ENCODE measurements around the gene GTSE1. TPM values are rescaled to one million over a fixed set of nuclear protein-coding genes. Genes with fewer than 3 reads are reported as not detected.

Gene GTSE1
- total RNA-seq, 1 donor from 2014 or later = 29.7 TPM

DNA sequence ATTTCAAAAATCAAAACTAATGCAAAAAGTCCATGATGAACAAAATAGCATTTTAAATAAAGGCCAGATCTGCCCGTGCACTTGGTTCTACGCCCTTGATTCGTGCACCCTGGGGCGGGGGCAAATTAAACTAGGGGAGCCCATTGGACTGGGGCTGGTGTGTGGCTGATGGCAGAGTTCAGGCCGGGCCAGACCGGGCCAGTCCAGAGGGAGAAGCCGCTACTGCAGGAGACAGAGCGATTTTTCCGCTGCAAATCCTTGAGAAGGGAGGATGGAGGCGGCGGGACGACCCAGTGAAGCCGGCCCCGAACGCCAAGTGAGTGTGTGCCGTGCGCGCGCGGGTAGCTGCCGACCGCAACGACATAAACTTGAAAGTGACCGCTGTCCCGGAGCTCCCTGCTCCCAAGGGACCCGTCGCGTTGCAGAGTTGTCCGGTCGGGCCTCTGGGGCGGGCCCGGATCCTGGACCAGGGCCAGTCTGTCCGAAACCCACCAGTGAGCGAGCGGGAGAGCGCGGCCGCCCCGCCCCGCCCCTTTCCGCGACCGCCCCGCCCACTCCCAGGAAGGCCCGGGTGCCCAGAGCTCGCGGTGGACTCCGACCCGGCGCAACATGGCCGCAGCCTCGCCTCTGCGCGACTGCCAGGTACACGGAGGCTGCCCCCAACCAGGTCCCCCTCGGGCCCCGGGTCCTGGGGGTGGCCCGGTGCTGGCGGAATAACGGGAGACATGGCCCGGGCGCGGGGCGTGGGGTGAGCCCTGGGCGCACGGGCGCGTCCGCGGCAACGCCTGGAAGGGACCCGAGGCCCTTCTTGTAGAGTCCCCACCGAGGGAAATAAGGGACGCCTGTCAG lies 29.0 kb upstream of the GTSE1 start, which contains the start of gene TTC38:
TTC38 (plus strand) TSS at position 578 of the 849 bp plus-strand sequence; CDS start at position 610, 32 bp downstream.
- Mint-ChIP-seq H3K27ac (no peak within 1 kb of the TSS), H3K36me3 (peaks cover 7% of the 10 kb centered on the region), H3K4me3 (peak within 1 kb of the TSS; percentile 91), H3K27me3 (ENCODE audit: insufficient read depth, low read depth) (peaks cover 22% of the 10 kb centered on the region), H3K4me1 (peaks cover 17% of the 10 kb centered on the region), H3K9me3 (peaks cover 29% of the 10 kb centered on the region)
- no peaks in the 10 kb centered on the region for H3K4me1 ChIP-seq
- H3F3A ChIP-seq (ENCODE audit: low read depth) = no peaks in the 10 kb centered on the region
- H3K4me2 ChIP-seq = peak within 1 kb of the TSS; percentile 90
- H3K79me2 ChIP-seq (ENCODE audit: low read depth) = no peaks in the 10 kb centered on the region
- peak within 1 kb of the TSS; percentile 77 for H3K4me3 ChIP-seq
- TF ChIP-seq, protein P1, sequence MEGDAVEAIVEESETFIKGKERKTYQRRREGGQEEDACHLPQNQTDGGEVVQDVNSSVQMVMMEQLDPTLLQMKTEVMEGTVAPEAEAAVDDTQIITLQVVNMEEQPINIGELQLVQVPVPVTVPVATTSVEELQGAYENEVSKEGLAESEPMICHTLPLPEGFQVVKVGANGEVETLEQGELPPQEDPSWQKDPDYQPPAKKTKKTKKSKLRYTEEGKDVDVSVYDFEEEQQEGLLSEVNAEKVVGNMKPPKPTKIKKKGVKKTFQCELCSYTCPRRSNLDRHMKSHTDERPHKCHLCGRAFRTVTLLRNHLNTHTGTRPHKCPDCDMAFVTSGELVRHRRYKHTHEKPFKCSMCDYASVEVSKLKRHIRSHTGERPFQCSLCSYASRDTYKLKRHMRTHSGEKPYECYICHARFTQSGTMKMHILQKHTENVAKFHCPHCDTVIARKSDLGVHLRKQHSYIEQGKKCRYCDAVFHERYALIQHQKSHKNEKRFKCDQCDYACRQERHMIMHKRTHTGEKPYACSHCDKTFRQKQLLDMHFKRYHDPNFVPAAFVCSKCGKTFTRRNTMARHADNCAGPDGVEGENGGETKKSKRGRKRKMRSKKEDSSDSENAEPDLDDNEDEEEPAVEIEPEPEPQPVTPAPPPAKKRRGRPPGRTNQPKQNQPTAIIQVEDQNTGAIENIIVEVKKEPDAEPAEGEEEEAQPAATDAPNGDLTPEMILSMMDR (IDR thresholded peaks at IDR 0.05) = no peak
- TF ChIP-seq EZH2 (IDR thresholded peaks at IDR 0.05) = no peak
- TF ChIP-seq EZH2phosphoT487 (IDR thresholded peaks at IDR 0.05) = no peak
- no peaks in the 10 kb centered on the region for H3K9me3 ChIP-seq (ENCODE audit: low read depth)
- DNase-seq (ENCODE audit: low spot score) = peak; percentile 79
- H4K20me1 ChIP-seq (ENCODE audit: low read depth) = no peaks in the 10 kb centered on the region
- no peaks in the 10 kb centered on the region for H3K36me3 ChIP-seq
- H2AFZ ChIP-seq (replicated peaks) = peak within 1 kb of the TSS; percentile 97
- peaks cover 49% of the 10 kb centered on the region for H3K27me3 ChIP-seq
- no peak within 1 kb of the TSS for H3K9ac ChIP-seq
- H3K27ac ChIP-seq = no peak within 1 kb of the TSS

DNA sequence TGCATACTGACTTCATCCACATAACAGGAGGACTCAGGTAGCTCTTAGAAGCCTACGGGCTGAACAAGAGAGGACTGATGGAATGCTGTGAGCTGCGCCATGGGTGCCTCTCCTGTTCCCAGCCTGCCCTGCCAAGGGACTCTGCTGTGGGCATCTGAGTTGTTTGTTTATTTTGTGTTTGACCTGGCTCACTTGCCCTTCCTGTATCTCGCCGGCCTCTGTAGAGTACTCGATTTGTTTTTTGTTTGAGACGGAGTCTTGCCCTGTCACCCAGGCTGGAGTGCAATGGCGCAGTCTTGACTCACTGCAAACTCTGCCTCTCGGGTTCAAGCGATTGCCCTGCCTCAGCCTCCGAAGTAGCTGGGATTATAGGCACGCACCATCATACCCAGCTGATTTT lies 27.1 kb upstream of the GTSE1 start:
- Histone ChIP-seq H3K9me3 (ENCODE audit: low read depth) (no peaks in the 10 kb centered on the region), H3K36me3 (no peaks in the 10 kb centered on the region), H4K20me1 (ENCODE audit: low read depth) (no peaks in the 10 kb centered on the region), H2AFZ (replicated peaks) (no peak overlapping the region), H3K4me3 (no peak overlapping the region), H3K27ac (no peak overlapping the region), H3K9ac (no peak overlapping the region), H3F3A (ENCODE audit: low read depth) (no peaks in the 10 kb centered on the region), H3K79me2 (ENCODE audit: low read depth) (no peaks in the 10 kb centered on the region), H3K4me1 (no peaks in the 10 kb centered on the region), H3K27me3 (peaks cover 30% of the 10 kb centered on the region), H3K4me2 (no peak overlapping the region)
- TF ChIP-seq EZH2 (IDR thresholded peaks at IDR 0.05) (no peak), EZH2phosphoT487 (IDR thresholded peaks at IDR 0.05) (no peak)
- TF ChIP-seq, protein P1 (IDR thresholded peaks at IDR 0.05) = no peak
- Mint-ChIP-seq H3K4me1 (peaks cover 17% of the 10 kb centered on the region), H3K36me3 (peaks cover 3% of the 10 kb centered on the region), H3K4me3 (peak overlapping the region; percentile 91), H3K9me3 (peaks cover 15% of the 10 kb centered on the region), H3K27ac (peak overlapping the region; percentile 89), H3K27me3 (ENCODE audit: insufficient read depth, low read depth) (peaks cover 8% of the 10 kb centered on the region)
- DNase-seq (ENCODE audit: low spot score) = no peak

DNA sequence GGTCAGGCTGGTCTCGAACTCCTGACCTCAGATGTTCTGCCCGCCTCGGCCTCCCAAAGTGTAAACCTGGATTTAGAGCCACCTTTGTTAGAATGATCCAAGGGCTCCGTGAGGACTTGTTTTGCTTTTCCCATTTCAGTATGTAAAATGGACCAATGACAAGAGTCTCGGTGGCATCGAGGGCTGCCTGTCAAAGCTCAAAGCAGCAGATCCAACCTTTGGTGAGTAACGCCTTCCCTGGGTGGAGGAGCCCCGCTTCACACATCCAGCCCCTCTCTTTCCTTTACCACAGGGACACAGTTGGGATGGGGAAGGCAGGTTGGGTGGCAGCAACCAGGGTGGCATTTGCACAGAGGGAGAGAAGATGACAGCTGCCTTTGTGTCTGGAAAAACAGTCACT lies 24.5 kb upstream of the GTSE1 start:
- Mint-ChIP-seq H3K27ac (no peak overlapping the region), H3K27me3 (ENCODE audit: insufficient read depth, low read depth) (no peaks in the 10 kb centered on the region), H3K9me3 (no peaks in the 10 kb centered on the region), H3K36me3 (peaks cover 20% of the 10 kb centered on the region), H3K4me3 (no peak overlapping the region), H3K4me1 (peaks cover 14% of the 10 kb centered on the region)
- TF ChIP-seq, protein P1 (IDR thresholded peaks at IDR 0.05) = no peak
- no peak for TF ChIP-seq EZH2phosphoT487 (IDR thresholded peaks at IDR 0.05)
- TF ChIP-seq EZH2 (IDR thresholded peaks at IDR 0.05) = no peak
- H3K27ac ChIP-seq = no peak overlapping the region
- H3K4me2 ChIP-seq = no peak overlapping the region
- no peaks in the 10 kb centered on the region for H3K79me2 ChIP-seq (ENCODE audit: low read depth)
- H3K9ac ChIP-seq = no peak overlapping the region
- no peak overlapping the region for H2AFZ ChIP-seq (replicated peaks)
- H3K4me3 ChIP-seq = no peak overlapping the region
- H3K9me3 ChIP-seq (ENCODE audit: low read depth) = no peaks in the 10 kb centered on the region
- no peaks in the 10 kb centered on the region for H3F3A ChIP-seq (ENCODE audit: low read depth)
- no peaks in the 10 kb centered on the region for H4K20me1 ChIP-seq (ENCODE audit: low read depth)
- no peaks in the 10 kb centered on the region for H3K36me3 ChIP-seq
- DNase-seq (ENCODE audit: low spot score) = no peak
- no peaks in the 10 kb centered on the region for H3K4me1 ChIP-seq
- peaks cover 4% of the 10 kb centered on the region for H3K27me3 ChIP-seq
